Naive thymus-derived CD4-positive, alpha-beta T cell (primary cell): ENCODE results near the gene CRB1. TPM values are rescaled to one million over a fixed set of nuclear protein-coding genes. Genes with fewer than 3 reads are reported as not detected.
"Not testable (repeated sequence)": the region's sequence is repeated elsewhere in the genome, so short reads cannot be mapped to it uniquely, and the experiment has no call there.

Experiments used
- ATAC-seq: fragments of 150-1000 bp; cut with Tn5 transposase; 2 replicates; pipeline ENCODE4 v1.10.0; 2021; ENCODE audit warnings: mild to moderate bottlenecking, moderate library complexity
- CTCF ChIA-PET: fragments of 350-600 bp; sonication (Branson Sonifier 250); formaldehyde crosslinking; loops from one replicate; lab custom pipeline; 2021; ENCODE audit warnings: antibody characterized with exemption; lab: Charles Lee
- POLR2A ChIA-PET: fragments of 350-600 bp; sonication (Branson Sonifier 250); formaldehyde crosslinking; loops from one replicate; lab custom pipeline; 2021; ENCODE audit warnings: antibody characterized with exemption, inconsistent platforms; lab: Charles Lee
- DNase-seq, 9 donors: peaks; one replicate each; pipeline versions ENCODE4 v3.0.0 to v3.0.0-alpha.2; 2020 to 2022; ENCODE audit warnings: mixed read lengths in 1 of 9
- H3K27ac ChIP-seq: one replicate; pipeline ENCODE4 v1.7.0; 2013; ENCODE audit warnings: mild to moderate bottlenecking, low read depth, low read length, moderate library complexity
- H3K27me3 ChIP-seq, 2 donors: one replicate each; pipeline ENCODE4 v1.7.0; 2013; ENCODE audit warnings: low read length in 2 of 2, mild to moderate bottlenecking in 2 of 2, moderate library complexity in 2 of 2; ENCODE audit not compliant: control insufficient read depth in 2 of 2, insufficient read depth in 2 of 2
- H3K36me3 ChIP-seq, 3 experiments: 1 replicate in 2 of 3; 2 replicates in 1 of 3; pipeline ENCODE4 v1.7.0; 2013; ENCODE audit warnings: low read length in 3 of 3, mild to moderate bottlenecking in 3 of 3, moderate library complexity in 1 of 3; ENCODE audit not compliant: insufficient read depth in 3 of 3, control insufficient read depth in 2 of 3
- H3K4me1 ChIP-seq, 2 donors: one replicate each; pipeline ENCODE4 v1.7.0; 2013; ENCODE audit warnings: low read length in 2 of 2, mild to moderate bottlenecking in 2 of 2, moderate library complexity in 1 of 2; ENCODE audit not compliant: control insufficient read depth in 2 of 2, insufficient read depth in 2 of 2
- H3K4me3 ChIP-seq: 2 replicates; pipeline ENCODE4 v1.7.0; 2013; ENCODE audit warnings: mild to moderate bottlenecking, low read length
- H3K9me3 ChIP-seq, 3 experiments: 1 replicate in 2 of 3; 2 replicates in 1 of 3; pipeline ENCODE4 v1.7.0; 2013; ENCODE audit warnings: low read length in 3 of 3; ENCODE audit not compliant: control insufficient read depth in 2 of 3
- H3K27ac Mint-ChIP-seq, 9 donors: one replicate each; pipeline ENCODE4 v1.8.0; 2020 to 2022; ENCODE audit warnings: mixed read lengths in 9 of 9, mild to moderate bottlenecking in 8 of 9, moderate library complexity in 5 of 9, inconsistent platforms in 2 of 9
- H3K27me3 Mint-ChIP-seq, 5 donors: one replicate each; pipeline ENCODE4 v1.8.0; 2021 to 2022; ENCODE audit warnings: mixed read lengths in 5 of 5, mild to moderate bottlenecking in 1 of 5
- H3K36me3 Mint-ChIP-seq, 5 donors: one replicate each; pipeline ENCODE4 v1.8.0; 2020 to 2022; ENCODE audit warnings: mixed read lengths in 5 of 5, mild to moderate bottlenecking in 3 of 5, inconsistent platforms in 1 of 5
- H3K4me1 Mint-ChIP-seq, 7 donors: one replicate each; pipeline ENCODE4 v1.8.0; 2020 to 2022; ENCODE audit warnings: mixed read lengths in 7 of 7, mild to moderate bottlenecking in 3 of 7, inconsistent platforms in 1 of 7
- H3K4me3 Mint-ChIP-seq, 10 donors: one replicate each; pipeline ENCODE4 v1.8.0; 2020 to 2022; ENCODE audit warnings: mild to moderate bottlenecking in 10 of 10, mixed read lengths in 10 of 10, moderate library complexity in 6 of 10, inconsistent platforms in 2 of 10
- H3K9me3 Mint-ChIP-seq, 11 donors: one replicate each; pipeline ENCODE4 v1.8.0; 2020 to 2022; ENCODE audit warnings: mixed read lengths in 11 of 11, mild to moderate bottlenecking in 4 of 11, inconsistent platforms in 1 of 11, moderate library complexity in 1 of 11
- intact Hi-C, 2 donors: fragments of 100-400 bp; cut with micrococcal nuclease; formaldehyde crosslinking; loops; one replicate each; pipeline ENCODE4 v1.15.1; 2023
- polyA plus RNA-seq, 2 donors: library from polyadenylated mRNA; unstranded; fragments of 300-500 nt; fragmentation: Illumina TruSeq; gene quantifications; one replicate each; pipeline ENCODE4 v1.2.3, GENCODE V29; 2021
- total RNA-seq, 6 experiments: library from RNA in 5 of 6; stranded (reverse) in 5 of 6; gene quantifications; 1 replicate in 5 of 6; 2 replicates in 1 of 6; pipeline ENCODE4 v1.2.3 and lab custom pipeline; 2021 to 2026

CRB1 gene
- total and polyA plus RNA-seq, 7 experiments from 2014 or later: 0.08 to 3.2 (median 0.49) TPM; not detected in 2

DNA sequence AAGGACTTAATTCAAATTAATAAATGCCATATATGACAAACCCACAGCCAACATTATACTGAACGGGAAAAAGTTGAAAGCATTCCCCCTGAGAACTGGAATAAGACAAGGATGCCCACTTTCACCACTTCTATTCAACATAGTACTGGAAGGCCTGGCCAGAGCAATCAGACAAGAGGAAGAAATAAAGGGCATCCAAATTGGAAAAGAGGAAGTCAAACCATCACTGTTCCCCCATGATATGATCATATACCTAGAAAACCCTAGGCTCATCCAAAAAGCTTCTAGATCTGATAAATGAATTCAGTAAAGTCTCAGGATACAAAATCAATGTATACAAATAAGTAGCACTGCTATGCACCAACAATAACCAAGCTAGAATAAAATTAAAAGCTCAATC lies 223.5 kb downstream of the CRB1 start:
- H3K9me3 Mint-ChIP-seq, H3K4me1 ChIP-seq, H3K4me3 Mint-ChIP-seq, H3K36me3 ChIP-seq, CTCF ChIA-PET, intact Hi-C loops, H3K9me3 ChIP-seq, H3K36me3 Mint-ChIP-seq, H3K27ac ChIP-seq, H3K4me1 Mint-ChIP-seq, H3K27me3 ChIP-seq, H3K27ac Mint-ChIP-seq, DNase-seq, POLR2A ChIA-PET, ATAC-seq, H3K4me3 ChIP-seq: not testable (repeated sequence)
- peaks cover 0 to 17% (median 10%) of the 10 kb centered on the region in 5 donors for H3K27me3 Mint-ChIP-seq

DNA sequence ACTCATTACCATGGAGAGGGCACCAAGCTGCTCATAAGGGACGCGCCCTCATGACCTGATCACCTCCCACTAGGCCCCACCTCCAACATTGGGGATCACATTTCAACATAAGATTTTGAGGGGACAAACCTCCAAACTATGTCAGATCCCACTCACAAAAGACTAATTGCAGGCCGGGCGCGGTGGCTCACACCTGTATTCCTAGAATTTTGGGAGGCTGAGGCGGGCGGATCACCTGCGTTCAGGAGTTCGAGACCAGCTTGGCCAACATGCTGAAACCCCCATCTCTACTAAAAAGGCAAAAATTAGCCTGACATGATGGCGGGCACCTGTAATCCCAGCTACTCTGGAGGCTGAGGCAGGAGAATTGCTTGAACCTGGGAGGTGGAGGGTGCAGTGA lies 228.7 kb downstream of the CRB1 start:
- no peaks in the 10 kb centered on the region for H3K4me1 ChIP-seq
- H3K27ac Mint-ChIP-seq: no peak overlapping the region
- POLR2A ChIA-PET: no interaction called here
- H3K9me3 Mint-ChIP-seq: no peaks in the 10 kb centered on the region
- no peak for ATAC-seq
- no peak overlapping the region for H3K4me3 ChIP-seq
- intact Hi-C loops: no loop called here
- H3K9me3 ChIP-seq: no peaks in the 10 kb centered on the region
- no peaks in the 10 kb centered on the region for H3K36me3 Mint-ChIP-seq
- CTCF ChIA-PET: no interaction called here
- H3K36me3 ChIP-seq: no peaks in the 10 kb centered on the region
- H3K4me3 Mint-ChIP-seq: no peak overlapping the region
- H3K27me3 Mint-ChIP-seq: peaks cover 0 to 24% (median 0%) of the 10 kb centered on the region in 5 donors
- H3K27ac ChIP-seq: no peak overlapping the region
- no peak for DNase-seq
- no peaks in the 10 kb centered on the region for H3K4me1 Mint-ChIP-seq
- H3K27me3 ChIP-seq: no peaks in the 10 kb centered on the region

DNA sequence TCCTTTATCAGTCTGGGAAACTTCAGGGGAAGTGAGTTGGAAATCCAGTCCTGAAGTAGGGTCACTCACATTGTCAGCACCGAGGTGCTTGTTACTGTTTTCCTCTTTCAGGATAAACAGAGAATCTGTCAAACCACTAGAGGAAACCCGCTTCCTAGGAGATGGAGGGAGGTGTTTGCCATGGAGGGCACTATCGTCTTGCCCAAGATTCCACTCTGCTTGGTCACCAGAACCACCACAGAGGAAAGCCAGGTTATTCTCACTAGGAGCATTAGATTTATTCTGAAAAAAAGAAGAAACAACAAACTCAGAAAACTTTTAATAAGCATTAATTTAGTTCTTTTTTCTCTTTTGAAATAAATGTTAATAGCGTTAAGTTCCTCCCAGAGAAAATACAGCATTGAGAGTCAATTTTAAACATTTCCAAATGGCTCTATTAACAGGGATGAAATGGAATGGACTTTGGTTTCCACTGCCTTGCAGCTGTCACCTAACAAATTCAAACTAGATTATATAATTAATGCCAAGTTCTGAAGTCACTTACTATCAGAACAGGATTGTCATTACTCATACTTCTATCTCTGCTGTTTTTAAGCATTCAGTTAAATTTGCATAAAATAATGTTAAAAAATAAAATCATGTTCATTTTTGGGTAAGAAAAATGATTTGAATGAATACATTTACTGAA lies 242.8 kb downstream of the CRB1 start:
- Histone ChIP-seq H3K27ac (no peak overlapping the region), H3K36me3 (peaks cover 0 to 4% (median 0%) of the 10 kb centered on the region in 3 experiments), H3K27me3 (no peaks in the 10 kb centered on the region), H3K9me3 (no peaks in the 10 kb centered on the region), H3K4me1 (no peaks in the 10 kb centered on the region), H3K4me3 (no peak overlapping the region)
- ATAC-seq (no peak), DNase-seq (no peak)
- intact Hi-C loops: no loop called here
- POLR2A ChIA-PET: no interaction called here
- Mint-ChIP-seq H3K9me3 (no peaks in the 10 kb centered on the region), H3K4me1 (no peaks in the 10 kb centered on the region), H3K4me3 (no peak overlapping the region), H3K36me3 (peaks cover 0 to 21% (median 15%) of the 10 kb centered on the region in 5 donors), H3K27ac (no peak overlapping the region), H3K27me3 (no peaks in the 10 kb centered on the region)
- CTCF ChIA-PET: no interaction called here

DNA sequence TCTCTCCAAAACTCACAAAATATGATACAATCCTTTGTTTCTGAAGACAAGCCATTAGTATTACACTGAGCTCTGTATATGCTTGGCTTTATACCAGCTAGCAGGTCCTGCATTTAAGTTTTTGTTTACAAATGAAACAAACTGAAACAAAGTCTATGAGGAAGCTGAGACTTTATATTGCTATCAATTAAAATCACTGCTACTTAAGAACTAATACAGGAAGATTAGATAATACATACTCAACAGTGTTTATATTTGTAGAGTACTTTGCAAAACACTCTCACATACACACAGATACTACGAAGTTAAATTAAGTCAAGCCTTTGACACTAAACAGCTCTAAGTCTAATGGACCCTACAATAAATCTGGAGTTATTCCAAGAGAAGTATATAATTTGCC lies 247.4 kb downstream of the CRB1 start:
- Mint-ChIP-seq H3K9me3 (peaks cover 0 to 1% (median 0%) of the 10 kb centered on the region in 11 donors), H3K4me3 (no peak overlapping the region), H3K27ac (no peak overlapping the region), H3K4me1 (no peaks in the 10 kb centered on the region), H3K27me3 (no peaks in the 10 kb centered on the region), H3K36me3 (peaks cover 0 to 18% (median 13%) of the 10 kb centered on the region in 5 donors)
- intact Hi-C loops: no loop called here
- Histone ChIP-seq H3K4me1 (no peaks in the 10 kb centered on the region), H3K9me3 (no peaks in the 10 kb centered on the region), H3K27ac (no peak overlapping the region), H3K4me3 (no peak overlapping the region), H3K27me3 (no peaks in the 10 kb centered on the region), H3K36me3 (peaks cover 0 to 4% (median 0%) of the 10 kb centered on the region in 3 experiments)
- ATAC-seq (no peak), DNase-seq (no peak)
- ChIA-PET CTCF (interaction anchor here (1.2 kb wide), 1 partner anchor 11 kb away, joined by 6 read pairs; no protein-coding TSS in a partner anchor), POLR2A (no interaction called here)

DNA sequence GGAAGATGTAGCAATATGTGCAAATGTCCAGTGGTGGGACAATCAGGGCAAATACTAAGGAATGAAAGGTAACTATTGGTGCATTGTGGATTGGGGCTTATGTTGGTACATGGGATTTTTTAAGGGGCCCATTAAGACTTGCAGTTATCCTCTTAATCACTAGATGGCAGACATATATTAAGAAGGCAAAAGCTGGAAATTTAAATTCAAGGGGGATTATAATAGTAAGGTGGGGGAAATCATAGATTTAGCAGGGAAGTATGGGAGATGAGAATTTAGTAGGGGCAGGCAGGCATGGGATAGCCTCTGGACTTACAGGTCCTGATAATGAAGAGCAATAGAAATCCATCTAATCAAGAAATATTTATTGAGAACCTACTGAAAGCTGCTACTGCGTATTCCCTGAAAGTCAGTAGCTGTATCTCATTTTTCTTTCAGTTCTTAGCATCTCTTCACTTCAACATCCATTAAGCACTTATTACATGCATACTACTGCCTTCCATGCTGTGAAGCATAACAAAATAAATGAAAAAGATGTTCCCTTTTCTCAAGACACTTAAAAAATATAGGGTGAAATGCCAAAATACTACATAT lies 251.8 kb downstream of the CRB1 start:
- no peak overlapping the region for H3K4me3 ChIP-seq
- H3K27me3 ChIP-seq: no peaks in the 10 kb centered on the region
- no peaks in the 10 kb centered on the region for H3K27me3 Mint-ChIP-seq
- H3K27ac ChIP-seq: no peak overlapping the region
- no peaks in the 10 kb centered on the region for H3K36me3 ChIP-seq
- peaks cover 0 to 1% (median 0%) of the 10 kb centered on the region in 11 donors for H3K9me3 Mint-ChIP-seq
- intact Hi-C loops: loop anchor here (1.0 to 10.0 kb wide), 7 partner anchors 191 to 1175 kb away; partner anchors contain the start of gene DENND1B (in 1 of the 2)
- no peak overlapping the region for H3K4me3 Mint-ChIP-seq
- peaks cover 0 to 4% (median 0%) of the 10 kb centered on the region in 5 donors for H3K36me3 Mint-ChIP-seq
- H3K9me3 ChIP-seq: no peaks in the 10 kb centered on the region
- H3K4me1 ChIP-seq: no peaks in the 10 kb centered on the region
- DNase-seq (peak in 5 of 9 donors; percentile 4 to 12 (median 5)), ATAC-seq (peak; percentile 41)
- no peak overlapping the region for H3K27ac Mint-ChIP-seq
- peaks cover 0 to 5% (median 0%) of the 10 kb centered on the region in 7 donors for H3K4me1 Mint-ChIP-seq
- POLR2A ChIA-PET: no interaction called here
- CTCF ChIA-PET: interaction anchor here (0.6 to 1.5 kb wide), 5 partner anchors 8 to 839 kb away, joined by 3 read pairs; no protein-coding TSS in a partner anchor

DNA sequence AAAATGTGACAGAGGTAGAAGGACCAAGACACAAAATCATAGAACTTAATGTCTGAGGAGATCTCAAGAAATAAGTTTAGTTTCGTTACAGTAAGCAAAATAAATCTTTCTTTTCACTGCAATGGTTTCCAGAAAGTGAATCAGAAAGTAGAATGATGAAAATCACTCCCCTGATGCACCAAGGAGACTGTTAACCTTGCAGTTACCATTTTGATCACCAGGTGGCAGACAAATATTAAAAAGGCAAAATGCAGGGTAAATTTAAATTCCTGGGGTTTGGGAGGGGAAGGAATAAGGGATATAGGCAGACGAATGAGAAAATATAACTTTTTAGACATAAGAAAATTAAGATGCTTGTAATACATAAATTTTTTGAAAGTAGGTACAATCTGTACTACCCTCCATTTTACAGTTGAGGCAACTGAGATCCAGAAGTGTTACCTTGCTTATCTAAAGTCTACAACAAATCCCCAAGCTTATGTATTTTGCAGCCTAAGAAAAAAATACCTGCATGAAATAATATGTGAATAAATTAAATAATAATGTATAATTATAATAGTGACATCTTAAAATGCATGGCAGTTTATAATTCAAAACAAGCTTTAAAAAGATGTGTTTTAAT lies 253.2 kb downstream of the CRB1 start:
- H3K36me3 ChIP-seq: no peaks in the 10 kb centered on the region
- ATAC-seq: no peak
- ChIA-PET POLR2A (no interaction called here), CTCF (interaction anchor here (0.8 to 1.5 kb wide), 6 partner anchors 18 to 943 kb away, joined by 3 to 7 read pairs (median 4); no protein-coding TSS in a partner anchor)
- H3K27ac Mint-ChIP-seq: no peak overlapping the region
- H3K4me1 ChIP-seq: no peaks in the 10 kb centered on the region
- no peak overlapping the region for H3K4me3 Mint-ChIP-seq
- no peak overlapping the region for H3K4me3 ChIP-seq
- peaks cover 0 to 5% (median 0%) of the 10 kb centered on the region in 7 donors for H3K4me1 Mint-ChIP-seq
- no peak overlapping the region for H3K27ac ChIP-seq
- H3K9me3 Mint-ChIP-seq: peaks cover 0 to 1% (median 0%) of the 10 kb centered on the region in 11 donors
- H3K9me3 ChIP-seq: no peaks in the 10 kb centered on the region
- no peaks in the 10 kb centered on the region for H3K27me3 ChIP-seq
- intact Hi-C loops: loop anchor here (1.0 to 10.0 kb wide), 10 partner anchors 192 to 1174 kb away; partner anchors contain the start of gene DENND1B (in 1 of the 2)
- peaks cover 0 to 2% (median 0%) of the 10 kb centered on the region in 5 donors for H3K36me3 Mint-ChIP-seq
- peak in 7 of 9 donors; percentile 2 to 34 (median 24) for DNase-seq
- H3K27me3 Mint-ChIP-seq: no peaks in the 10 kb centered on the region
